Fibroblast of villous mesenchyme (primary cell): ENCODE measurements around the gene TRPM2. TPM values are rescaled to one million over a fixed set of nuclear protein-coding genes. Genes with fewer than 3 reads are reported as not detected.

Experiments
- DNase-seq: peaks from one replicate; pipeline ENCODE4 v3.0.0-alpha.2; 2010; ENCODE audit warnings: low read depth
- H3K4me3 ChIP-seq: 2 replicates; pipeline ENCODE4 v1.5.1; 2011; ENCODE audit warnings: low read depth, mild to moderate bottlenecking, low read length
- total RNA-seq: library from RNA; depleted of rRNA; stranded (reverse); fragments of >200 nt; gene quantifications from 2 replicates; pipeline ENCODE4 v1.2.3, GENCODE V29; 2012
- TF ChIP-seq, protein P1 (sequence below): IDR thresholded peaks from 2 replicates; pipeline ENCODE4 v1.5.1; 2012; ENCODE audit warnings: low read depth, mild to moderate bottlenecking, low read length; ENCODE audit not compliant: insufficient read depth

TRPM2 gene
- total RNA-seq, 1 donor = under 0.01 TPM

DNA sequence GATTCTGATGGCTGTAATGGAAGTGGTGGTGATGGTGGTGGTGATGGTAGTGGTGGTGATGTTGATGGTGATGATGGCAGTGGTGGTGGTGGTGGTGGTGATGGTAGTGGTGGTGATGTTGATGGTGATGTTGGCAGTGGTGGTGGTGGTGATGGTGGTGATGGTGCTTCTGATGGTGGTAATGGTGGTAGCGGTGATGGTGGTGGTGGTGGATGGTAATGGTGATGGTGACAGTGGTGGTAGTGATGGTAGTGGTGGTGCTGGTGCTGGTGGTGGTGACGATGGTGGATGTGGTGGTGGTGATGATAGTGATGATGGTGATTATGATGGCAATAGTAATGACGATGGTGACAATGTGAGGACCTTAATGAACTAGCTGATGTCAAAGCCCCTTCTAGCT, 66.3 kb downstream of the TRPM2 start:
- TF ChIP-seq, protein P1, sequence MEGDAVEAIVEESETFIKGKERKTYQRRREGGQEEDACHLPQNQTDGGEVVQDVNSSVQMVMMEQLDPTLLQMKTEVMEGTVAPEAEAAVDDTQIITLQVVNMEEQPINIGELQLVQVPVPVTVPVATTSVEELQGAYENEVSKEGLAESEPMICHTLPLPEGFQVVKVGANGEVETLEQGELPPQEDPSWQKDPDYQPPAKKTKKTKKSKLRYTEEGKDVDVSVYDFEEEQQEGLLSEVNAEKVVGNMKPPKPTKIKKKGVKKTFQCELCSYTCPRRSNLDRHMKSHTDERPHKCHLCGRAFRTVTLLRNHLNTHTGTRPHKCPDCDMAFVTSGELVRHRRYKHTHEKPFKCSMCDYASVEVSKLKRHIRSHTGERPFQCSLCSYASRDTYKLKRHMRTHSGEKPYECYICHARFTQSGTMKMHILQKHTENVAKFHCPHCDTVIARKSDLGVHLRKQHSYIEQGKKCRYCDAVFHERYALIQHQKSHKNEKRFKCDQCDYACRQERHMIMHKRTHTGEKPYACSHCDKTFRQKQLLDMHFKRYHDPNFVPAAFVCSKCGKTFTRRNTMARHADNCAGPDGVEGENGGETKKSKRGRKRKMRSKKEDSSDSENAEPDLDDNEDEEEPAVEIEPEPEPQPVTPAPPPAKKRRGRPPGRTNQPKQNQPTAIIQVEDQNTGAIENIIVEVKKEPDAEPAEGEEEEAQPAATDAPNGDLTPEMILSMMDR = no peak
- no peak overlapping the region for H3K4me3 ChIP-seq
- DNase-seq = no peak

DNA sequence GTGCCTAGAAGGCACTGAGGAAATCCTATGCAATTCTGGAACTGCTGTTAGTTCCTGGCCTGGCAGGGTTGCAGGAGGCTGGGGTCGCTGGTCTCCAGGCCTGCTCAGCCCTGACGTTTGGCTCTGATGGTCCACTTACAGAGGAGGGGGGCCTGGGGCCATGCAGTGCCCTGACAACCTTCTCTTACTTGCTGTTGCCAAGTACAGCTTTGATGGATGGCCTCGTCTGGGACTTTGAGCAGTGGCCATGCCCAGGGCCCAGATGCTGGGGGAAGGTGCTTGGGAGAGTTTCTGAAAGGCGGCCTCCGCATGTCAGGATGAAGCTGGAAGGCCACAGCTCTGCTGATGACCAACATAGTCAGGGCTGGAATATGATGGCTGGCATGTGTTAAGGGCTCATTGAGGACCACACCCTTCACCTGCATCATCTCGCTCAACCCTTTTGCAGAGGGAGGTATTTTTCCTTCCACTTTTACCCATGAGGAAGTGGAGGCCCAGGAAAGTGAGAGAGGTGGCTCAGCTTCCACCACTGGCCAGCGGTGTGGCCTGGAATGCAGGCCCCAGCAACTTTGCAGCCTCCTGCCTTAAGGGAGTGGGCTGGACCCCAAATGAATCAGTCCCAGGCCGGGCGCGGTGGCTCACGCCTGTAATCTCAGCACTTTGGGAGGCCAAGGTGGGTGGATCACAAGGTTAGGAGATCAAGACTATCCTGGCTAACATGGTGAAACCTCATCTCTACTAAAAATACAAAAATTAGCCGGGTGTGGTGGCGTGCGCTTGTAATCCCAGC, 67.2 kb downstream of the TRPM2 start:
- TF ChIP-seq, protein P1 = no peak
- H3K4me3 ChIP-seq = no peak overlapping the region
- no peak for DNase-seq

DNA sequence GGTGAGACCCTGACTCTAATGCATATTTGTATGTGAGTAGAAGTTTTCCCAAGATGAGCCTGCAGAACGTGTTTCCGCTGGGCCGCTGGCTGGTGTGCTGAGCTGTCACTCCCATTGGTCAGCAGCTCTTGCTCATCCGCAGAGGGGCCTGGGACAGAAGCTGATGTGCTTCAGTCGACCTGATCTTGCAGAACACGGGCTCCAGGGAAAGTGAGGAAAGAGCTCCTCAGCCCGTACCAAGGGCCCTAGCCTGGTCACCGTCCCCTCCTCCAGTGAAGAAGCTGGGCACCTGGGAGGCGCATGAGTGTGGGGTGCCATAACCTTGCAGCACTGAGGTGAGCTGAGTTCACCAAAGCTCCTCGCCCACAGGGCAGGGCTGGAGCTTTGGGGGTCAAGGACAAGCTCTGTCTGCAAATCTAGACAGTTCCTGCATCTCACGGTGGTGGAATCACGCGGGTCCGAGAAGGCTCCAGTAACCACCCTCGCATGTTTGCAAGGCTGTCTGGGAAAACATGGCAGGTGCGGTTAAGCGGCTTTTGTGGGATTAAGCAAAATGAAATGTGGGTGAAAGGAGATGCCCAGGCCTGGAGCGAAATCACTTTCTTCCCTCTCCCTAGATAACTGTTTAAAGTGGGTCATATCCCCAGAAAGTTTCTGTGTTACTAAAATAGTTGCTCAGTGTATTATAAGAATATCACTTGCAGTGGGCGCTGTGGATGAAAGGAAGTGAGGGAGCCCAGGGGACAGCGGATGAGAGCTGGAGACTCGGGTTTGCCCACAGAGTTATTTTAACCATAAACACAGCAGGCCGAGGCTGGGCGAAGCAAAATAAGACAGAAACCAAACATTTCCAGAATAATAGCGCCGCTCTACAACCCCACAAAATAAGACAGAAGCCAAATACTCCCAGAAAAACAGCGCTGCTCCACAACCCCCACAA, 68.8 kb downstream of the TRPM2 start:
- TF ChIP-seq, protein P1 = no peak
- H3K4me3 ChIP-seq = no peak overlapping the region
- no peak for DNase-seq

DNA sequence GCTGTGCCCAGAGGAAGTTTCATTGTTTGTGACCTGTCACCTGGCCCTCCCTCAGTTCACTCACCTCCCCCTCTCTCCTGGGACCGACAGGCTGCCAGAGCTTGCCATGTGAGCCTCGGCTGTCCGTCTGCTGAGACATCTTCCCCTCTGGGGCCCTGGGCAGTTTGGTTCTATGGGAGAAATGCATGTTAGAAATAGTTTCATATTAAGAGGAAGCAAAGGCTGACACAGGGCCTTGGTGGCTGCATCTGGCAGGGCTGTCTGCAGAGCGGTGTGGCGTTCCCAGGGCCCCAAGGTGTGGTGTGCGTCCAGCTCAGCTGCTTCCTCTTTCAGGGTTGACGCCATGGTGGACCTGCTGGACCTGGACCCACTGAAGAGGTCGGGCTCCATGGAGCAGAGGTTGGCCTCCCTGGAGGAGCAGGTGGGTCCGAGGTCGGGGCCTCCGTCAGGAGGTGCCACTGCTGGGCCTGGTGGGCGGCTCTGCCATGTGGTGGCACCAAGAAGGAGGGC, 69.9 kb downstream of the TRPM2 start:
- no peak overlapping the region for H3K4me3 ChIP-seq
- no peak for DNase-seq

DNA sequence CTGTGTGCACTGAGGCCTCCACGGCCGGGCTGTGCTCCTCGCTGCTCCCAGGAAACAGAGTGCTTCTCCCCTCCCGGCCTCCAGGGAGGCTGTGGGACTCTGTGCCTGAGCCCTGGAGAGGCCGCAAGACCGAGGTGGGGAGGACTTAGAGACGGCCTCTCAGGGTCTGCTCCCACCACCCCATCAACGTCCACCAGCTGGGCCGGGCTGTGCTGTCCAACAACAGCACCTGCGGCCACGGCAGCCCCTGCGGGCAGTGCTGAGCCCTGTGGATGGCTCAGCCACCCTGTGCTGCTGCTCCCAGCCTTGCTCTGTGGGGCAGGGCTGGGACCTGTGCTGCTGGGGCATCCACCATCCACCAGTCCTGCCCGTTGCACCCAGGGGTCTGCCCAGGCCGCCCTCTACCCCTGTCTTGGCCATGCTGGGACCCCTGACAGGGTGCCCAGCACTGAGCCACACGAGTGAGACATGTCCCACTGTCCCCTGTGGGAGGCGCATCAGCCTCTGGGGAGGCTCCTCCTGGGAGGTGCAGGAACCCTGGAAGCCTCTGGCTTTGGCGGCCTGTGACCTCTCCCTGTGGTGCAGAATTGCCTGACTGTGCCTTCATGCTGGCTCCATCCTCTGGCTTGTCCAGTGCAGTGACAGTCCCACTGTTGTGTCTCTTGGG, 70.7 kb downstream of the TRPM2 start:
- no peak overlapping the region for H3K4me3 ChIP-seq
- no peak for DNase-seq
- TF ChIP-seq, protein P1 = no peak

More for the DNA sequence above, 69.9 kb downstream of the TRPM2 start:
- TF ChIP-seq, protein P1 = no peak

DNA sequence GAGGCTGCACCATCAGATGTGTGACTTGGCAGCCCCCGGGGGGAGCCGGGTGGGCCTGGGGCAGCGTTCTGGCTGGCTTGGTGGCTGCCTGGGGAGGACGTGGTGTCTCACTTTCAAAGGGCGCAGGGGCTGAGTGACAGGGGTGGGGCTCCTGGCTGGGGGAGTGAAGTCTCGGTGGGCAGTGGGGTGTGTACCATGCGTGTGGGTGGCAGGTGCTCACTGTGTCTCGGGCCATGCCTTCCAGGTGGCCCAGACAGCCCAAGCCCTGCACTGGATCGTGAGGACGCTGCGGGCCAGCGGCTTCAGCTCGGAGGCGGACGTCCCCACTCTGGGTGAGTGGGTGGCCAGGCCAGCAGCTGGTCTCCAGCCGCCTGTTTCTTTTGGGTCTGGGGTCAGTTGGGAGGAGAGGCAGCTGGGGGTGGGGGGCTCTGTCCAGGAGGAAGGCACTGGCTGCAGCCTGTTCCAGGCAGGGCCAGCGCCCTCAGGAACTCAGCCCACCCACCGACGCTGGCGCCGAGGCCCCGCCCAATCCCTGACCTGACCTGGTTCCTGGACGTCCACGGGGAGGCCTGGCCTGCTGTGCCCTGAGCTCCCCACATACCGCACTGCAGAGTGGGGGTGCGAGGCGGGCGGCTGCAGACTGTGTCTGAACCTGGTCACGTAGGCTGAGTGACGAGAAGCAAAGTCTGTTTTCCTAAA, 71.3 kb downstream of the TRPM2 start:
- H3K4me3 ChIP-seq = no peak overlapping the region
- no peak for DNase-seq
- TF ChIP-seq, protein P1 = no peak
